Kidney epithelial cell (primary cell): ENCODE results near the gene EHBP1L1. TPM values are rescaled to one million over a fixed set of nuclear protein-coding genes. Genes with fewer than 3 reads are reported as not detected.

ENCODE experiments used
- DNase-seq: peaks from one replicate; pipeline ENCODE4 v3.0.0-alpha.2; 2010; ENCODE audit warnings: low read depth
- H3K27me3 ChIP-seq: 2 replicates; pipeline ENCODE4 v1.6.0; 2011; ENCODE audit warnings: low read length; ENCODE audit not compliant: control insufficient read depth, insufficient read depth
- H3K36me3 ChIP-seq: 2 replicates; pipeline ENCODE4 v1.5.1; 2011; ENCODE audit warnings: low read length; ENCODE audit not compliant: control insufficient read depth, insufficient read depth
- H3K4me3 ChIP-seq: 2 replicates; pipeline ENCODE4 v1.5.1; 2011; ENCODE audit warnings: low read depth, mild to moderate bottlenecking, control low read depth, low read length
- CTCF ChIP-seq: IDR thresholded peaks from 2 replicates; pipeline ENCODE4 v1.5.1; 2011; ENCODE audit warnings: mild to moderate bottlenecking, moderate library complexity, low read length, control low read depth, inconsistent platforms; ENCODE audit not compliant: insufficient read depth, poor library complexity, severe bottlenecking
- total RNA-seq: library from RNA; depleted of rRNA; stranded (reverse); fragments of >200 nt; gene quantifications from 2 replicates; pipeline ENCODE4 v1.2.3, GENCODE V29; 2015

Gene EHBP1L1
- total RNA-seq, 1 donor from 2014 or later: 19.5 TPM

GRCh38 chr11:65625628-65626342 is 49.9 kb downstream of the EHBP1L1 start:
- H3K27me3 ChIP-seq: no peaks in the 10 kb centered on the region
- no peak overlapping the region for H3K4me3 ChIP-seq
- H3K36me3 ChIP-seq: peaks cover 2% of the 10 kb centered on the region
- no peak for DNase-seq
- peak; percentile 72 for TF ChIP-seq CTCF

DNA sequence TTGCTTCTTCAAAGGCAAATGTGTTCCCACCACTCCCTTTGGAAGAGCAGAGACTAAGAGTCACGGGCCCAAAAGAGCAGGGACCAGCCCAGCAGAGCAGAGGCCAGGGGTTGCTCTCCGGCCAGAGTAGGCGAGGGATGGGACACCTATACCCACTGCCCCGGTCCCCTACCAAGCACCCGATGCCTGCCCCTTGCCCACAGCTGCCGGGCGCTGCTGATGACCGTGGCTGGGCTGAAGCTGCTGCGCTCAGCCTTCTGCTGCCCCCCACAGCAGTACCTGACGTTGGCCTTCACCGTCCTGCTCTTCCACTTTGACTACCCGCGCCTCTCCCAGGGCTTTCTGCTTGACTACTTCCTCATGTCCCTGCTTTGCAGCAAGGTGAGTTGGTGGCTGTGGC is 51.3 kb downstream of the EHBP1L1 start:
- Histone ChIP-seq H3K36me3 (peaks cover 2% of the 10 kb centered on the region), H3K27me3 (no peaks in the 10 kb centered on the region), H3K4me3 (no peak overlapping the region)
- no peak for DNase-seq
- no peak for TF ChIP-seq CTCF

GRCh38 chr11:65629579-65629978 is 53.7 kb downstream of the EHBP1L1 start:
- DNase-seq: no peak
- TF ChIP-seq CTCF: no peak
- peaks cover 2% of the 10 kb centered on the region for H3K36me3 ChIP-seq
- H3K27me3 ChIP-seq: no peaks in the 10 kb centered on the region
- no peak overlapping the region for H3K4me3 ChIP-seq

- no peak for DNase-seq
- H3K36me3 ChIP-seq: peaks cover 2% of the 10 kb centered on the region
- H3K4me3 ChIP-seq: no peak overlapping the region
- no peaks in the 10 kb centered on the region for H3K27me3 ChIP-seq
- no peak for TF ChIP-seq CTCF
These were observed 54.4 kb downstream of the EHBP1L1 start for GRCh38 chr11:65630215-65630614.

DNA sequence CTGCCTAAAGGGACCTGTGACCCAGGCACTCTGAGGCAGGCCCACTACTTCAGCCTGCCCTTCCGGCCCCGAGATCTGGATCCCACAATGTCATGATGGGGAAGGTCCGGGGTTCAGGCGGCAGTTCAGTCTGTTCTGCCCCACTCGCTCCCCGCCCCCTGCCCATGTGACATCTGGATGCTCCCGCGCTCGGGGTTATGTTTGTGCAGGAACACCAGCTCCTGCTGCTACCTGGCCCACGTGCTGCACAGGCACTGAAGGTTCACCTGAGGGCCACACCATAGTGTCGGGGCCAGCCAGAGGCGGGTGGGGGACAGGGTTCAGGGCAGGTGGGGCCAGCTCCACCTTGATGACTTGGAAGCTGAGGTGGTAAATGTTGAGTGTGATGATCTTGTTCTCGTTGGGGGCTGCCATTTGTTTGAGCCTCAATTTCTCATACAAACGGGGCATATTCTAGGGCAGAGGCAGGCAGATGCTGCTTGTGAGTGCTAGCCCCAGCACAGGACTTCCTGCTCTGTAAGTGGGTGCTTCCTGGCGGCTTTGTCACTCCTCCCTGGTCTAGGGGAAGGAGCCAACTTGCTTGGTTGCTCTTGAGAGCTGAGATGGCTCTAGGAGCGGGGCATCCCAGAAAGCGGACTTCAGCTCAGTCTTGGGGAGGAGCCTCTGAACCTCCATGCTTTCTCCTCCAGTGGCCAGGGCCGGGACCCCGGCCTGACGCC is 57.7 kb downstream of the EHBP1L1 start:
- Histone ChIP-seq H3K4me3 (no peak overlapping the region), H3K27me3 (no peaks in the 10 kb centered on the region), H3K36me3 (peaks cover 5% of the 10 kb centered on the region)
- DNase-seq: no peak
- TF ChIP-seq CTCF: no peak

- no peak for TF ChIP-seq CTCF
- DNase-seq: no peak
- H3K36me3 ChIP-seq: peaks cover 5% of the 10 kb centered on the region
- H3K4me3 ChIP-seq: no peak overlapping the region
- no peaks in the 10 kb centered on the region for H3K27me3 ChIP-seq
These were observed 58.2 kb downstream of the EHBP1L1 start for GRCh38 chr11:65634109-65634436.
